K562 (cell line): Measurements from ENCODE around the gene MLLT1. TPM values are rescaled to one million over a fixed set of nuclear protein-coding genes. Genes with fewer than 3 reads are reported as not detected.

Source experiments
- ATAC-seq: fragments of 200-7000 bp; cut with Tn5 transposase; 3 replicates; pipeline ENCODE4 v1.9.1; 2020; ENCODE audit warnings: moderate library complexity
- BruUV-seq: library from RNA; stranded (reverse); fragments of 400-500 nt; replicated peaks from 2 replicates; lab custom pipeline; 2021; lab: Mats Ljungman, UMichigan
- CTCF ChIA-PET: fragments of 300-600 bp; formaldehyde crosslinking; extraction: SDS; loops from one replicate; lab custom pipeline; 2021; ENCODE audit warnings: low intra/inter-chr PET ratio; lab: Yijun Ruan, JAX
- POLR2A ChIA-PET: fragments of 300-600, 350-650 bp; sonication (Branson Sonifier 250); formaldehyde crosslinking; extraction: SDS; loops from one replicate; lab custom pipeline; 2021; ENCODE audit warnings: antibody characterized with exemption, inconsistent platforms; lab: Yijun Ruan, JAX
- DNase-seq, 4 experiments: peaks; one replicate each; pipeline versions ENCODE4 v3.0.0 to v3.0.0-alpha.2; 2011 to 2018; ENCODE audit warnings: low spot score in 3 of 4, mixed read lengths in 3 of 4; ENCODE audit errors: extremely low read depth in 1 of 4
- FAIRE-seq: peaks from 2 replicates; lab custom pipeline; 2011; peaks lifted over from hg19 to GRCh38; lab: Jason Lieb, UNC
- H2AFZ ChIP-seq: 2 replicates; pipeline ENCODE4 v1.6.0; 2011; ENCODE audit warnings: low read depth, low read length, control low read depth, inconsistent platforms
- H3K27ac ChIP-seq: fragments of 200-600 bp; 3 replicates; pipeline ENCODE4 v1.8.0; 2011; ENCODE audit warnings: low read depth, mild to moderate bottlenecking, control low read depth, inconsistent platforms, low read length, moderate library complexity, mixed read lengths; ENCODE audit errors: extremely low read depth
- H3K27me3 ChIP-seq, 2 experiments: fragments of 300-600 bp in 1 of 2; 2 replicates in 1 of 2; 3 replicates in 1 of 2; pipeline versions ENCODE4 v1.6.0 to v1.8.0; 2011; ENCODE audit warnings: inconsistent platforms in 2 of 2, low read length in 2 of 2, mild to moderate bottlenecking in 1 of 2, mixed read lengths in 1 of 2, moderate library complexity in 1 of 2; ENCODE audit not compliant: control insufficient read depth in 2 of 2, insufficient read depth in 2 of 2
- H3K36me3 ChIP-seq: fragments of 300-600 bp; 3 replicates; pipeline ENCODE4 v1.8.0; 2011; ENCODE audit warnings: mild to moderate bottlenecking, low read length, inconsistent platforms; ENCODE audit not compliant: control insufficient read depth, insufficient read depth
- H3K4me1 ChIP-seq, 2 experiments: fragments of 200-600 bp in 1 of 2; replicated peaks in 1 of 2; 2 replicates in 1 of 2; 3 replicates in 1 of 2; pipeline versions ENCODE4 v1.5.1 to v1.8.0; 2011; ENCODE audit warnings: inconsistent platforms in 2 of 2, low read length in 2 of 2, mild to moderate bottlenecking in 1 of 2, mixed read lengths in 1 of 2, moderate library complexity in 1 of 2; ENCODE audit not compliant: control insufficient read depth in 2 of 2, insufficient read depth in 2 of 2
- H3K4me2 ChIP-seq: 2 replicates; pipeline ENCODE4 v1.6.1; 2011; ENCODE audit warnings: low read length, control low read depth, inconsistent platforms, mixed read lengths; ENCODE audit not compliant: insufficient read depth
- H3K4me3 ChIP-seq: fragments of 200-600 bp; sonication (generic), shearing (Covaris generic); 2 replicates; pipeline ENCODE4 v1.5.1; 2016; ENCODE audit warnings: control low read depth, inconsistent platforms
- H3K79me2 ChIP-seq: fragments of 200-600 bp; 3 replicates; pipeline ENCODE4 v1.8.0; 2011; ENCODE audit warnings: low read length, inconsistent platforms; ENCODE audit not compliant: control insufficient read depth, insufficient read depth
- H3K9ac ChIP-seq, 2 experiments: 2 replicates each; pipeline versions ENCODE4 v1.6.0 to v1.6.1; 2011; ENCODE audit warnings: low read depth in 2 of 2, low read length in 2 of 2, control low read depth in 1 of 2, inconsistent platforms in 1 of 2, mild to moderate bottlenecking in 1 of 2, mixed read lengths in 1 of 2; ENCODE audit not compliant: insufficient read depth in 1 of 2
- H3K9me1 ChIP-seq: one replicate; pipeline ENCODE4 v1.6.0; 2011; ENCODE audit warnings: inconsistent platforms, mild to moderate bottlenecking, low read length, moderate library complexity; ENCODE audit not compliant: control insufficient read depth, insufficient read depth
- H3K9me3 ChIP-seq: replicated peaks from 2 replicates; pipeline ENCODE4 v1.5.1; 2011; ENCODE audit warnings: low read depth, low read length, inconsistent platforms; ENCODE audit not compliant: control insufficient read depth, insufficient read depth
- H4K20me1 ChIP-seq: replicated peaks from 2 replicates; pipeline ENCODE4 v1.6.1; 2011; ENCODE audit warnings: low read length, inconsistent platforms, mixed read lengths; ENCODE audit not compliant: control insufficient read depth, insufficient read depth
- DACH1 ChIP-seq: fragments of 450-650 bp; IDR thresholded peaks from 2 replicates; pipeline ENCODE4 v1.6.1; 2018; ENCODE audit not compliant: partially characterized antibody
- ETS2 ChIP-seq: IDR thresholded peaks from 2 replicates; pipeline ENCODE4 v1.6.1; 2016; ENCODE audit warnings: borderline replicate concordance, missing genetic modification characterization, mild to moderate bottlenecking, moderate library complexity, missing compliant biosample characterization; ENCODE audit not compliant: poor library complexity, severe bottlenecking
- MAFG ChIP-seq: fragments of 450-650 bp; conservative IDR thresholded peaks from 2 replicates; pipeline ENCODE4 v1.6.1; 2016; ENCODE audit warnings: missing genetic modification characterization, missing compliant biosample characterization
- POLR2G ChIP-seq: fragments of 200-400 bp; formaldehyde crosslinking; IDR thresholded peaks from 2 replicates; pipeline ENCODE4 v1.6.1; 2017; ENCODE audit warnings: low read depth, mild to moderate bottlenecking, antibody characterized with exemption, low read length, moderate library complexity
- RBM22 ChIP-seq: fragments of 200-400 bp; formaldehyde crosslinking; IDR thresholded peaks from 2 replicates; pipeline ENCODE4 v1.6.1; 2018; ENCODE audit warnings: low read length, low read depth; ENCODE audit not compliant: poor library complexity, severe bottlenecking
- SAP30 ChIP-seq: fragments of 200-600 bp; sonication (generic); IDR thresholded peaks from 2 replicates; pipeline ENCODE4 v1.6.1; 2012; ENCODE audit warnings: borderline replicate concordance, low read depth, mild to moderate bottlenecking, moderate library complexity, low read length, control low read depth, inconsistent platforms; ENCODE audit not compliant: insufficient read depth, poor library complexity, severe bottlenecking
- ZKSCAN1 ChIP-seq: fragments of 150-350 bp; IDR thresholded peaks from 2 replicates; pipeline ENCODE4 v1.6.1; 2016; ENCODE audit warnings: low read depth, low read length
- ZNF431 ChIP-seq: sonication (generic); formaldehyde crosslinking; IDR thresholded peaks from 2 replicates; pipeline ENCODE4 v1.8.0; 2022; ENCODE audit warnings: mild to moderate bottlenecking, missing genetic modification reagents
- WGBS: fragments of 100-300 bp; shearing (Covaris generic); methylation state at CpG from one replicate; pipeline ENCODE4 v1.1.6; 2016; ENCODE audit warnings: low coverage, mixed read lengths; ENCODE audit not compliant: insufficient coverage; ENCODE audit errors: missing lambda C conversion rate; 5-methylcytosine and 5-hydroxymethylcytosine counted together
- in situ Hi-C: fragments of 300-500 bp; cut with MboI; formaldehyde crosslinking; loops from 4 replicates; pipeline ENCODE4 v1.15.0; 2018; ENCODE audit warnings: inconsistent platforms, mixed read lengths
- intact Hi-C: fragments of 100-400 bp; cut with micrococcal nuclease; formaldehyde crosslinking; loops from 2 replicates; pipeline ENCODE4 v1.14.2; 2022
- polyA plus RNA-seq, 8 experiments: library from polyadenylated mRNA; depleted of rRNA in 4 of 8; stranded (reverse) in 5 of 8; unstranded in 3 of 8; fragments of >200 nt; fragmentation: Nextera tagmentation in 2 of 8; fragmentation: Illumina TruSeq in 1 of 8; extraction: Ambion mirVana in 2 of 8; extraction: Trizol in 1 of 8; gene quantifications; 2 replicates each; pipeline versions ENCODE4 v1.2.1 to v1.2.3, GENCODE V29; 2011 to 2014; ENCODE audit warnings: inconsistent platforms in 1 of 8, missing spikeins in 1 of 8
- total RNA-seq, 7 experiments: library from RNA; depleted of rRNA in 6 of 7; stranded (reverse); fragments of >200 nt in 6 of 7; fragmentation: Illumina TruSeq in 2 of 7; extraction: Trizol in 2 of 7; gene quantifications; 2 replicates each; pipeline versions ENCODE4 v1.2.1 to v1.2.3, GENCODE V29; 2011 to 2021; ENCODE audit warnings: low replicate concordance in 1 of 7
- TF ChIP-seq, protein P1 (sequence below): fragments of 450-650 bp; formaldehyde crosslinking; IDR thresholded peaks from 2 replicates; pipeline ENCODE4 v1.4.0; 2020; ENCODE audit warnings: mild to moderate bottlenecking, mixed read lengths
- TF ChIP-seq, protein P2 (sequence below): fragments of 450-650 bp; formaldehyde crosslinking; IDR thresholded peaks from 2 replicates; pipeline ENCODE4 v1.4.0; 2020; ENCODE audit warnings: mild to moderate bottlenecking, moderate library complexity

MLLT1 gene
- total and polyA plus RNA-seq, 9 of the 15 experiments (the other 6 are each of a cell fraction or from before 2014, with no cell fraction given): 0.23 to 63.5 (median 15.4) TPM

DNA sequence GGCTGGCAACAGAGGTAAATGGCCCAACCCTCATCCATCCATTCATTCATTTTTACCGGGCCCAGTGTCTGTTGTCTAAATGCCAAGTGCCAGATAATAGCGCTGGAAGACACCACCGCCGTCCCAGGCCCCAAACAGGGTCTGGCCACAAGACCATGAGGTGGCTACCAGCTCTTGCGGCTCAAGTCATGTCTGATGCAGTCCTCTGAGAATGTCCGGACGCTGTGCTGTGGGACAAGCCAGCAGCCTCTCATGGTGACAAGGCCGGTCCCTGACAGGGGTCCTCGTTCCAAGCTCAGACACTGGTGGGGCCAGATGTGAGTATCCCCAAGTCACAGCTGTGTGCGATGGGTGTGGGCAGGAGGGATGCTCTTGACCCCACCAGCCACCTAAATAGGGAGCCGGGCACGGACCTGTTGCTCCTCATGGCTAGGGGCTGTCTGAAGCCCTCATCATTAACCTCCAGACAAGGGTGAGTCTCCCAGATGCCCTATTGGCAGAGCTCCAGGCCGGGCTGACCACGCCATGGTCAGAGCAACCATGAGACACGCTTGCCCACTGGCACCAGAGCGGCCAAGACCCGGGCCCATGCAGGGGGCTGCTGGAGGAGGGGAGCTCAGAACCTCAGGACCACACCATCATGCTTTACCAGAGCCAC, 58.4 kb downstream of the MLLT1 start:
- no peak for FAIRE-seq
- no TSS peak for BruUV-seq

DNA sequence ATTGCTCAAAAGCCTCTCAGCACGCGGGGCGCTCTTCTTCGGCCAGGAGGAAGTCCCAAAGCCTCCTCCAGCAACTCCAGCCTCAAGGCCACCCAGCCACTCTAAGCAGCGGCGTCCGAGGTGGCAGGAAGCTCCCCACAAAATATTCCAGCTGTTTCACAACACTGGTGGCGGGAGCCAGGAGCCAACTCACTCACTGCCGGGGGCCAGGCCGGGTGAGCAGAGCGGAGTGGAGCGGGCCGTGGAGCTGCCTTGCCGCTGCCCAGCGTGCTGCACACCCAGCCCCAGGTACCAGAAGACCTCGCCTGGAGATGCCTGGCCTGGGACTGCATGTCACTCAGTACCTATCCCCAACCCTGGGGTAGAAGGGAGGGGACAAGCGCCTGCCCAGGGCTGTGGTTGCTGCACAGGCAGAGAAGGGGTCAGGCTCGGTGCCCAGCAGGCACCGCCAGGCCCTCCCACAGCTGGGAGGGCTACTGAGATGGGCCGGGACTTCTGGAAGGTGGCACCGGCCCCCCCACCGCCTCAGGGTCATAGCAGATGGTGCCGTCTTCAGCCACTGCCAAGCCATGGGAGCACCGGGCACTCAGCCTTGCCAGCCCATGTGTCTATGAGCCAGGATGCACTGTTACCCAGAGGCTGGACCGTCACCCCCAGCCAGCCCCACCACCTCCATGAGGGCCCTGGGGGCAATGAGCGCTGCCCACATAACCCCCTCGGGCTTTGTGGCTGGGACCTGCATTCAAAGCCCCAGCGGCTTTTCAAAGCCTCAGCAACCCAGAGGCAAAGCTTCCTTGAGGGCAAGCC, 59.2 kb downstream of the MLLT1 start:
- H3K9me3 ChIP-seq: no peaks in the 10 kb centered on the region
- intact Hi-C loops (no loop called here), in situ Hi-C loops (no loop called here)
- no peak for DNase-seq
- H3K4me1 ChIP-seq: peaks cover 15 to 74% of the 10 kb centered on the region in 2 experiments
- H3K9ac ChIP-seq: no peak overlapping the region; a peak in 1 of 4 replicates
- H3K9me1 ChIP-seq: no peaks in the 10 kb centered on the region
- ChIA-PET CTCF (no interaction called here), POLR2A (interaction anchor here (0.9 kb wide), 1 partner anchor 11 kb away, joined by 3 read pairs; no protein-coding TSS in a partner anchor)
- no peaks in the 10 kb centered on the region; the same call in none of the 2 replicates for H4K20me1 ChIP-seq
- no peak overlapping the region for H3K27ac ChIP-seq
- H3K79me2 ChIP-seq: peaks cover 6% of the 10 kb centered on the region
- no peak for FAIRE-seq
- H3K4me3 ChIP-seq: no peak overlapping the region
- no peaks in the 10 kb centered on the region for H3K27me3 ChIP-seq
- BruUV-seq: no TSS peak
- no peak overlapping the region for H2AFZ ChIP-seq
- H3K36me3 ChIP-seq: peaks cover 67% of the 10 kb centered on the region; the same call in 1 of the 3 replicates
- H3K4me2 ChIP-seq: no peak overlapping the region
- 92% methylated on average over 18 of the region's 28 CpGs for WGBS
- ATAC-seq: no peak
- TF ChIP-seq SAP30: no peak
- TF ChIP-seq ETS2: no peak
- no peak for TF ChIP-seq MAFG (tag)
- TF ChIP-seq, protein P1, sequence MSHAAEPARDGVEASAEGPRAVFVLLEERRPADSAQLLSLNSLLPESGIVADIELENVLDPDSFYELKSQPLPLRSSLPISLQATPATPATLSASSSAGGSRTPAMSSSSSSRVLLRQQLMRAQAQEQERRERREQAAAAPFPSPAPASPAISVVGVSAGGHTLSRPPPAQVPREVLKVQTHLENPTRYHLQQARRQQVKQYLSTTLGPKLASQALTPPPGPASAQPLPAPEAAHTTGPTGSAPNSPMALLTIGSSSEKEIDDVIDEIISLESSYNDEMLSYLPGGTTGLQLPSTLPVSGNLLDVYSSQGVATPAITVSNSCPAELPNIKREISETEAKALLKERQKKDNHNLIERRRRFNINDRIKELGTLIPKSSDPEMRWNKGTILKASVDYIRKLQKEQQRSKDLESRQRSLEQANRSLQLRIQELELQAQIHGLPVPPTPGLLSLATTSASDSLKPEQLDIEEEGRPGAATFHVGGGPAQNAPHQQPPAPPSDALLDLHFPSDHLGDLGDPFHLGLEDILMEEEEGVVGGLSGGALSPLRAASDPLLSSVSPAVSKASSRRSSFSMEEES (CRISPR knock-in tag): no peak
- no peak for TF ChIP-seq ZKSCAN1
- TF ChIP-seq, protein P2, sequence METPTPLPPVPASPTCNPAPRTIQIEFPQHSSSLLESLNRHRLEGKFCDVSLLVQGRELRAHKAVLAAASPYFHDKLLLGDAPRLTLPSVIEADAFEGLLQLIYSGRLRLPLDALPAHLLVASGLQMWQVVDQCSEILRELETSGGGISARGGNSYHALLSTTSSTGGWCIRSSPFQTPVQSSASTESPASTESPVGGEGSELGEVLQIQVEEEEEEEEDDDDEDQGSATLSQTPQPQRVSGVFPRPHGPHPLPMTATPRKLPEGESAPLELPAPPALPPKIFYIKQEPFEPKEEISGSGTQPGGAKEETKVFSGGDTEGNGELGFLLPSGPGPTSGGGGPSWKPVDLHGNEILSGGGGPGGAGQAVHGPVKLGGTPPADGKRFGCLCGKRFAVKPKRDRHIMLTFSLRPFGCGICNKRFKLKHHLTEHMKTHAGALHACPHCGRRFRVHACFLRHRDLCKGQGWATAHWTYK: no peak
- no peak for TF ChIP-seq ZNF431
- TF ChIP-seq RBM22: peak; percentile 10

More for the DNA sequence above, 58.4 kb downstream of the MLLT1 start:
- Histone ChIP-seq H3K27me3 (no peaks in the 10 kb centered on the region), H3K4me2 (no peak overlapping the region), H3K4me1 (peaks cover 15 to 66% of the 10 kb centered on the region in 2 experiments), H3K4me3 (no peak overlapping the region), H3K36me3 (peaks cover 70% of the 10 kb centered on the region; the same call in 1 of the 3 replicates), H3K27ac (no peak overlapping the region), H3K9me1 (no peaks in the 10 kb centered on the region), H2AFZ (no peak overlapping the region), H4K20me1 (no peaks in the 10 kb centered on the region; the same call in none of the 2 replicates), H3K9ac (no peak overlapping the region), H3K79me2 (peaks cover 6% of the 10 kb centered on the region), H3K9me3 (no peaks in the 10 kb centered on the region)
- DNase-seq (no peak), ATAC-seq (no peak)
- intact Hi-C loops: no loop called here
- 0 out of 2 replicates have a peak, but pooled peaks have one; percentile 40 for TF ChIP-seq POLR2G
- no peak for TF ChIP-seq DACH1
- in situ Hi-C loops: no loop called here
- POLR2A ChIA-PET: interaction anchor here (0.6 kb wide), 1 partner anchor 55 kb away, joined by 3 read pairs; no protein-coding TSS in a partner anchor
- CTCF ChIA-PET: no interaction called here
- 92% methylated on average over 9 of the region's 17 CpGs for WGBS
